HepG2 (cell line): ENCODE results near the gene HIVEP2. TPM values are rescaled to one million over a fixed set of nuclear protein-coding genes. Genes with fewer than 3 reads are reported as not detected.

Source experiments
- ATAC-seq: fragments of 200-7000 bp; cut with Tn5 transposase; 3 replicates; pipeline ENCODE4 v1.9.1; 2020; ENCODE audit warnings: mild to moderate bottlenecking, moderate library complexity
- BruUV-seq: library from RNA; stranded (reverse); fragments of 400-500 nt; replicated peaks from 2 replicates; lab custom pipeline; 2021; lab: Mats Ljungman, UMichigan
- CTCF ChIA-PET: fragments of 300-600 bp; formaldehyde crosslinking; extraction: SDS; loops from one replicate; lab custom pipeline; 2021; ENCODE audit warnings: low total read pairs, inconsistent platforms, low intra/inter-chr PET ratio; lab: Yijun Ruan, JAX
- POLR2A ChIA-PET: fragments of 350-600 bp; sonication (Branson Sonifier 250); formaldehyde crosslinking; loops from one replicate; lab custom pipeline; 2020; ENCODE audit warnings: antibody characterized with exemption, inconsistent platforms; lab: Yijun Ruan, JAX
- DNase-seq: peaks from one replicate; pipeline ENCODE4 v3.0.0-alpha.2; 2015; ENCODE audit warnings: low spot score
- FAIRE-seq: peaks from 3 replicates; lab custom pipeline; 2011; peaks lifted over from hg19 to GRCh38; lab: Jason Lieb, UNC
- H2AFZ ChIP-seq: one replicate; pipeline ENCODE4 v1.6.1; 2011; ENCODE audit warnings: low read length, inconsistent platforms
- H3K27ac ChIP-seq: fragments of 300-600 bp; 3 replicates; pipeline ENCODE4 v1.8.0; 2011; ENCODE audit warnings: mixed run types, mild to moderate bottlenecking, mixed read lengths, low read length, inconsistent platforms; ENCODE audit not compliant: insufficient read depth; ENCODE audit errors: extremely low read length
- H3K27me3 ChIP-seq, 2 experiments: fragments of 200-600 bp in 1 of 2; 2 replicates in 1 of 2; 3 replicates in 1 of 2; pipeline versions ENCODE4 v1.6.0 to v1.8.0; 2011; ENCODE audit warnings: low read length in 2 of 2, mild to moderate bottlenecking in 2 of 2, moderate library complexity in 2 of 2, inconsistent platforms in 1 of 2; ENCODE audit not compliant: insufficient read depth in 2 of 2, control insufficient read depth in 1 of 2
- H3K36me3 ChIP-seq, 2 experiments: fragments of 200-600 bp in 1 of 2; replicated peaks in 1 of 2; 2 replicates in 1 of 2; 3 replicates in 1 of 2; pipeline versions ENCODE4 v1.5.1 to v1.8.0; 2011; ENCODE audit warnings: low read length in 2 of 2, inconsistent platforms in 1 of 2; ENCODE audit not compliant: insufficient read depth in 2 of 2, control insufficient read depth in 1 of 2
- H3K4me1 ChIP-seq: 2 replicates; pipeline ENCODE4 v1.5.1; 2012; ENCODE audit warnings: low read length, inconsistent platforms; ENCODE audit not compliant: insufficient read depth
- H3K4me2 ChIP-seq: 2 replicates; pipeline ENCODE4 v1.6.0; 2011; ENCODE audit warnings: low read depth, low read length, inconsistent platforms
- H3K4me3 ChIP-seq, 3 experiments: fragments of 200-600 bp in 1 of 3; sonication (generic), shearing (Covaris generic) in 1 of 3; replicated peaks in 1 of 3; 2 replicates each; pipeline ENCODE4 v1.5.1; 2011 to 2016; ENCODE audit warnings: low read length in 3 of 3, inconsistent platforms in 2 of 3, low read depth in 2 of 3, mild to moderate bottlenecking in 2 of 3, control low read depth in 1 of 3, mixed read lengths in 1 of 3; ENCODE audit not compliant: insufficient read depth in 1 of 3
- H3K79me2 ChIP-seq: one replicate; pipeline ENCODE4 v1.6.1; 2011; ENCODE audit warnings: low read length, inconsistent platforms; ENCODE audit not compliant: insufficient read depth
- H3K9ac ChIP-seq: 2 replicates; pipeline ENCODE4 v1.6.0; 2011; ENCODE audit warnings: mild to moderate bottlenecking, low read depth, low read length, inconsistent platforms; ENCODE audit not compliant: insufficient read depth
- H3K9me3 ChIP-seq: 2 replicates; pipeline ENCODE4 v1.5.1; 2012; ENCODE audit warnings: mild to moderate bottlenecking, low read length
- H4K20me1 ChIP-seq: 2 replicates; pipeline ENCODE4 v1.6.0; 2011; ENCODE audit warnings: inconsistent platforms, mild to moderate bottlenecking, low read length, moderate library complexity; ENCODE audit not compliant: insufficient read depth
- CBX2 ChIP-seq, 2 experiments: fragments of 200-600 bp in 1 of 2; sonication (generic); formaldehyde crosslinking in 1 of 2; IDR thresholded peaks; 2 replicates each; pipeline versions ENCODE4 v1.7.0 to v1.8.1; 2018 to 2022; ENCODE audit warnings: low read depth in 2 of 2, low read length in 1 of 2, mild to moderate bottlenecking in 1 of 2, missing genetic modification reagents in 1 of 2
- CENPX ChIP-seq: sonication (generic); formaldehyde crosslinking; IDR thresholded peaks from 2 replicates; pipeline ENCODE4 v1.9.0; 2021; ENCODE audit warnings: mild to moderate bottlenecking, missing genetic modification reagents, moderate library complexity
- GATAD1 ChIP-seq: IDR thresholded peaks from 2 replicates; pipeline ENCODE4 v1.6.1; 2016; ENCODE audit warnings: missing genetic modification reagents, missing compliant biosample characterization
- MIER3 ChIP-seq: IDR thresholded peaks from 2 replicates; pipeline ENCODE4 v1.6.1; 2016; ENCODE audit warnings: missing compliant biosample characterization, borderline replicate concordance
- NFRKB ChIP-seq: fragments of 450-650 bp; IDR thresholded peaks from 2 replicates; pipeline ENCODE4 v1.6.1; 2017
- TAF1 ChIP-seq: sonication (generic); formaldehyde crosslinking; IDR thresholded peaks from 2 replicates; pipeline ENCODE4 v1.4.0; 2020; ENCODE audit warnings: missing genetic modification reagents
- THAP11 ChIP-seq: IDR thresholded peaks from 2 replicates; pipeline ENCODE4 v1.6.1; 2016; ENCODE audit warnings: missing biosample characterization, missing genetic modification reagents
- ZNF264 ChIP-seq: sonication (generic); formaldehyde crosslinking; IDR thresholded peaks from 2 replicates; pipeline ENCODE4 v1.4.0; 2020; ENCODE audit warnings: missing genetic modification reagents
- ZNF333 ChIP-seq: sonication (generic); formaldehyde crosslinking; IDR thresholded peaks from 2 replicates; pipeline ENCODE4 v1.4.0; 2020; ENCODE audit warnings: mild to moderate bottlenecking, missing genetic modification reagents, borderline replicate concordance
- ZNF629 ChIP-seq: sonication (generic); formaldehyde crosslinking; conservative IDR thresholded peaks from 2 replicates; pipeline ENCODE4 v1.5.0; 2020; ENCODE audit warnings: missing genetic modification reagents
- ZNF790 ChIP-seq: sonication (generic); formaldehyde crosslinking; IDR thresholded peaks from 2 replicates; pipeline ENCODE4 v1.8.0; 2022; ENCODE audit warnings: missing genetic modification reagents, mild to moderate bottlenecking, borderline replicate concordance
- in situ Hi-C: cut with HindIII; loops from 2 replicates; pipeline ENCODE4 v1.10.0; 2017; ENCODE audit warnings: low pct_unique_long_range_greater_than_20kb; ENCODE audit not compliant: extremely low pct_ligation_motif_present
- intact Hi-C: fragments of 100-400 bp; cut with micrococcal nuclease; formaldehyde crosslinking; loops from one replicate; pipeline ENCODE4 v1.10.0; 2022; ENCODE audit not compliant: unreplicated experiment
- polyA plus RNA-seq, 8 experiments: library from polyadenylated mRNA; depleted of rRNA in 3 of 8; stranded (reverse) in 7 of 8; unstranded in 1 of 8; fragments of >200 nt; fragmentation: Illumina TruSeq in 4 of 8; extraction: Trizol in 4 of 8; gene quantifications; 2 replicates each; pipeline versions ENCODE4 v1.2.1 to v1.2.3, GENCODE V29; 2011 to 2016; ENCODE audit warnings: low read depth in 4 of 8, missing spikeins in 1 of 8, mixed read lengths in 1 of 8; ENCODE audit not compliant: insufficient read depth in 1 of 8
- total RNA-seq, 5 experiments: library from RNA; depleted of rRNA; stranded (reverse); fragments of >200 nt; fragmentation: Illumina TruSeq; extraction: Trizol; gene quantifications; 2 replicates each; pipeline ENCODE4 v1.2.3, GENCODE V29; 2016; ENCODE audit warnings: low read depth in 1 of 5
- TF ChIP-seq, protein P1 (sequence below): sonication (generic); formaldehyde crosslinking; IDR thresholded peaks from 2 replicates; pipeline ENCODE4 v1.5.1; 2020; ENCODE audit warnings: mild to moderate bottlenecking, missing genetic modification reagents
- TF ChIP-seq, protein P2 (sequence below): sonication (generic); formaldehyde crosslinking; IDR thresholded peaks from 2 replicates; pipeline ENCODE4 v1.4.0; 2020; ENCODE audit warnings: low read depth, missing genetic modification reagents
- TF ChIP-seq, protein P3 (sequence below): sonication (generic); formaldehyde crosslinking; IDR thresholded peaks from 2 replicates; pipeline ENCODE4 v1.4.0; 2020; ENCODE audit warnings: missing genetic modification reagents
- TF ChIP-seq, protein P4 (sequence below): sonication (generic); formaldehyde crosslinking; IDR thresholded peaks from 2 replicates; pipeline ENCODE4 v1.4.0; 2020; ENCODE audit warnings: missing genetic modification reagents

HIVEP2 gene
- total and polyA plus RNA-seq, 2 of the 13 experiments (the other 11 are each of a cell fraction or from before 2014, with no cell fraction given): 3.4 to 12.9 TPM

DNA sequence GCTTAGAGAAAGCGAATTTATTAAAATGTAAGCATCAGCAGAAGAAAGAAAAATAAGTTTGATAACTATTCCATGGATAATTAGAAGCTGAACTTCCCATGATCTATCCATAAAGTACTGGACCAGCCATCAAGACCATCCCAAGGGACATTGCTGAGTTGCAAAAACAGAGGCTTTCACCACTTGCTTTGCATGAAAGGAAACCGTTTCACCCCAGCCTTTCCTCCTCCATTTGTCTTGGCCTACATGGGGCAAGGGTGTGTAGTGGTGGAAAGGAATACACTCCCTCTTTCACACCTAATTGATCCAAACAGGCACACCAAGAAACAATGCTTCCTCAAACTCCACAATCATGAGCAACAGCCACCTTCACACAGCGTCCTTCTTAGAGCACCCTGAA lies 10.4 kb downstream of the HIVEP2 start (continued):
- TF ChIP-seq, protein P1, sequence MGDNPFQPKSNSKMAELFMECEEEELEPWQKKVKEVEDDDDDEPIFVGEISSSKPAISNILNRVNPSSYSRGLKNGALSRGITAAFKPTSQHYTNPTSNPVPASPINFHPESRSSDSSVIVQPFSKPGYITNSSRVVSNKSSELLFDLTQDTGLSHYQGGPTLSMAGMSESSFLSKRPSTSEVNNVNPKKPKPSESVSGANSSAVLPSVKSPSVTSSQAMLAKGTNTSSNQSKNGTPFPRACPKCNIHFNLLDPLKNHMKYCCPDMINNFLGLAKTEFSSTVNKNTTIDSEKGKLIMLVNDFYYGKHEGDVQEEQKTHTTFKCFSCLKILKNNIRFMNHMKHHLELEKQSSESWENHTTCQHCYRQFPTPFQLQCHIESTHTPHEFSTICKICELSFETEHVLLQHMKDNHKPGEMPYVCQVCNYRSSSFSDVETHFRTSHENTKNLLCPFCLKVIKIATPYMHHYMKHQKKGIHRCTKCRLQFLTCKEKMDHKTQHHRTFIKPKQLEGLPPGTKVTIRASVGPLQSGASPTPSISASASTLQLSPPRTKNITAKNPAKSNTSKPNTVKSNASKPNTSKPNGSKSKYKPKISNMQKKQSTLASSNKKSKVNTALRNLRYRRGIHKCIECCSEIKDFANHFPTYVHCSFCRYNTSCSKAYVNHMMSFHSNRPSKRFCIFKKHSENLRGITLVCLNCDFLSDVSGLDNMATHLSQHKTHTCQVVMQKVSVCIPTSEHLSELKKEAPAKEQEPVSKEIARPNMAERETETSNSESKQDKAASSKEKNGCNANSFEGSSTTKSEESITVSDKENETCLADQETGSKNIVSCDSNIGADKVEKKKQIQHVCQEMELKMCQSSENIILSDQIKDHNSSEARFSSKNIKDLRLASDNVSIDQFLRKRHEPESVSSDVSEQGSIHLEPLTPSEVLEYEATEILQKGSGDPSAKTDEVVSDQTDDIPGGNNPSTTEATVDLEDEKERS: no peak
- TF ChIP-seq ZNF790 (CRISPR knock-in tag): no peak
- no peak for TF ChIP-seq ZNF264 (CRISPR knock-in tag)
- TF ChIP-seq, protein P2, sequence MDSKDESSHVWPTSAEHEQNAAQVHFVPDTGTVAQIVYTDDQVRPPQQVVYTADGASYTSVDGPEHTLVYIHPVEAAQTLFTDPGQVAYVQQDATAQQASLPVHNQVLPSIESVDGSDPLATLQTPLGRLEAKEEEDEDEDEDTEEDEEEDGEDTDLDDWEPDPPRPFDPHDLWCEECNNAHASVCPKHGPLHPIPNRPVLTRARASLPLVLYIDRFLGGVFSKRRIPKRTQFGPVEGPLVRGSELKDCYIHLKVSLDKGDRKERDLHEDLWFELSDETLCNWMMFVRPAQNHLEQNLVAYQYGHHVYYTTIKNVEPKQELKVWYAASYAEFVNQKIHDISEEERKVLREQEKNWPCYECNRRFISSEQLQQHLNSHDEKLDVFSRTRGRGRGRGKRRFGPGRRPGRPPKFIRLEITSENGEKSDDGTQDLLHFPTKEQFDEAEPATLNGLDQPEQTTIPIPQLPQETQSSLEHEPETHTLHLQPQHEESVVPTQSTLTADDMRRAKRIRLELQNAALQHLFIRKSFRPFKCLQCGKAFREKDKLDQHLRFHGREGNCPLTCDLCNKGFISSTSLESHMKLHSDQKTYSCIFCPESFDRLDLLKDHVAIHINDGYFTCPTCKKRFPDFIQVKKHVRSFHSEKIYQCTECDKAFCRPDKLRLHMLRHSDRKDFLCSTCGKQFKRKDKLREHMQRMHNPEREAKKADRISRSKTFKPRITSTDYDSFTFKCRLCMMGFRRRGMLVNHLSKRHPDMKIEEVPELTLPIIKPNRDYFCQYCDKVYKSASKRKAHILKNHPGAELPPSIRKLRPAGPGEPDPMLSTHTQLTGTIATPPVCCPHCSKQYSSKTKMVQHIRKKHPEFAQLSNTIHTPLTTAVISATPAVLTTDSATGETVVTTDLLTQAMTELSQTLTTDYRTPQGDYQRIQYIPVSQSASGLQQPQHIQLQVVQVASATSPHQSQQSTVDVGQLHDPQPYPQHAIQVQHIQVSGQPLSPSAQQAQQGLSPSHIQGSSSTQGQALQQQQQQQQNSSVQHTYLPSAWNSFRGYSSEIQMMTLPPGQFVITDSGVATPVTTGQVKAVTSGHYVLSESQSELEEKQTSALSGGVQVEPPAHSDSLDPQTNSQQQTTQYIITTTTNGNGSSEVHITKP (CRISPR knock-in tag): no peak

DNA sequence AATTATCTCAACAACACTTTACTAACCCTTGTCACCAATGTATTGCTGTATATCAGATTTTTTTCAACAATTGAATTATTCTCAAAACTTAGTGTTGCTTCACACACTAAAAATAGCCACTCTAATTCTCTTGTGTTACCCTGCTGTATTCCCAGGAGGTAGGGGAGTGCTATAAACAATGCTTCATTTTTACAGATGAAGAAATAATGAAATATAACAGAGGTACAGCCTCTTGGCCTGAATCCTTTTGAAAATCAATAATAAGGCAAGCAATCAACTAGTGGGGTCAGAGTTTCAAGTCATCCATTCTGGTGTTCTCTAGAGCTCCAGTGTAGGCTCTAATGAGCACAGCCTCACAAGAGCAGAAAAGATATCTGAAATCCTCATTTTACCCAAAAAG lies 10.9 kb downstream of the HIVEP2 start:
- CTCF ChIA-PET: no interaction called here
- no peak for TF ChIP-seq CENPX (CRISPR knock-in tag)
- TF ChIP-seq, protein P3, sequence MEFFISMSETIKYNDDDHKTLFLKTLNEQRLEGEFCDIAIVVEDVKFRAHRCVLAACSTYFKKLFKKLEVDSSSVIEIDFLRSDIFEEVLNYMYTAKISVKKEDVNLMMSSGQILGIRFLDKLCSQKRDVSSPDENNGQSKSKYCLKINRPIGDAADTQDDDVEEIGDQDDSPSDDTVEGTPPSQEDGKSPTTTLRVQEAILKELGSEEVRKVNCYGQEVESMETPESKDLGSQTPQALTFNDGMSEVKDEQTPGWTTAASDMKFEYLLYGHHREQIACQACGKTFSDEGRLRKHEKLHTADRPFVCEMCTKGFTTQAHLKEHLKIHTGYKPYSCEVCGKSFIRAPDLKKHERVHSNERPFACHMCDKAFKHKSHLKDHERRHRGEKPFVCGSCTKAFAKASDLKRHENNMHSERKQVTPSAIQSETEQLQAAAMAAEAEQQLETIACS (CRISPR knock-in tag): no peak
- no peak for TF ChIP-seq THAP11 (CRISPR knock-in tag)
- no peak for TF ChIP-seq CBX2 (IDR thresholded peaks at IDR 0.05; ENCODE audit: low read depth, low read length)
- no peak for TF ChIP-seq CBX2 (CRISPR knock-in tag; IDR thresholded peaks at IDR 0.05; ENCODE audit: low read depth)
- TF ChIP-seq TAF1 (CRISPR knock-in tag): no peak
- TF ChIP-seq, protein P4, sequence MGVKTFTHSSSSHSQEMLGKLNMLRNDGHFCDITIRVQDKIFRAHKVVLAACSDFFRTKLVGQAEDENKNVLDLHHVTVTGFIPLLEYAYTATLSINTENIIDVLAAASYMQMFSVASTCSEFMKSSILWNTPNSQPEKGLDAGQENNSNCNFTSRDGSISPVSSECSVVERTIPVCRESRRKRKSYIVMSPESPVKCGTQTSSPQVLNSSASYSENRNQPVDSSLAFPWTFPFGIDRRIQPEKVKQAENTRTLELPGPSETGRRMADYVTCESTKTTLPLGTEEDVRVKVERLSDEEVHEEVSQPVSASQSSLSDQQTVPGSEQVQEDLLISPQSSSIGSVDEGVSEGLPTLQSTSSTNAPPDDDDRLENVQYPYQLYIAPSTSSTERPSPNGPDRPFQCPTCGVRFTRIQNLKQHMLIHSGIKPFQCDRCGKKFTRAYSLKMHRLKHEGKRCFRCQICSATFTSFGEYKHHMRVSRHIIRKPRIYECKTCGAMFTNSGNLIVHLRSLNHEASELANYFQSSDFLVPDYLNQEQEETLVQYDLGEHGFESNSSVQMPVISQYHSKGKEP (CRISPR knock-in tag): no peak
- TF ChIP-seq MIER3 (CRISPR knock-in tag): no peak
- no peak for TF ChIP-seq GATAD1 (CRISPR knock-in tag)
- no peak for TF ChIP-seq NFRKB
- no peak for TF ChIP-seq ZNF629
- no peak for TF ChIP-seq ZNF333

More for the DNA sequence above, 10.9 kb downstream of the HIVEP2 start:
- Histone ChIP-seq H3K27me3 (no peaks in the 10 kb centered on the region), H3K79me2 (peaks cover 67% of the 10 kb centered on the region), H4K20me1 (peaks cover 49% of the 10 kb centered on the region), H3K9me3 (no peaks in the 10 kb centered on the region), H3K4me3 (no peak overlapping the region), H2AFZ (no peak overlapping the region), H3K4me1 (peaks cover 37% of the 10 kb centered on the region), H3K9ac (no peak overlapping the region), H3K36me3 (no peaks in the 10 kb centered on the region; a peak in 1 of 5 replicates), H3K4me2 (no peak overlapping the region), H3K27ac (no peak overlapping the region)
- POLR2A ChIA-PET: no interaction called here
- no TSS peak for BruUV-seq
- intact Hi-C loops (no loop called here), in situ Hi-C loops (no loop called here)
- no peak for FAIRE-seq
- peak; percentile 31; the same call in 2 of the 3 replicates for ATAC-seq
- no peak for DNase-seq
